Muscle of leg (tissue), 11 donors: ENCODE data around the gene ARPC1A. TPM values are rescaled to one million over a fixed set of nuclear protein-coding genes. Genes with fewer than 3 reads are reported as not detected.

Experiments
- DNase-seq: peaks from one replicate; pipeline ENCODE4 v3.0.0; 2013
- H3K27ac ChIP-seq: one replicate; pipeline ENCODE4 v1.5.1; 2013; ENCODE audit warnings: mild to moderate bottlenecking, low read length, control low read depth
- H3K27me3 ChIP-seq: one replicate; pipeline ENCODE4 v1.6.1; 2013; ENCODE audit warnings: low read length; ENCODE audit not compliant: control insufficient read depth, insufficient read depth
- H3K36me3 ChIP-seq: one replicate; pipeline ENCODE4 v1.6.1; 2013; ENCODE audit warnings: low read length; ENCODE audit not compliant: control insufficient read depth, insufficient read depth
- H3K4me1 ChIP-seq: one replicate; pipeline ENCODE4 v1.6.1; 2013; ENCODE audit warnings: low read length; ENCODE audit not compliant: control insufficient read depth, insufficient read depth
- H3K4me3 ChIP-seq: one replicate; pipeline ENCODE4 v1.5.1; 2013; ENCODE audit warnings: low read length, control low read depth
- H3K9me3 ChIP-seq: replicated peaks from 2 replicates; pipeline ENCODE4 v1.6.1; 2013; ENCODE audit warnings: low read depth, low read length; ENCODE audit not compliant: control insufficient read depth
- WGBS: methylation state at CpG from one replicate; pipeline ENCODE4 v1.1.5; 2013; ENCODE audit warnings: missing lambda C conversion rate; ENCODE audit not compliant: insufficient coverage; 5-methylcytosine and 5-hydroxymethylcytosine counted together
- polyA plus RNA-seq, 8 donors: library from polyadenylated mRNA; unstranded; fragments of 120-200 nt; gene quantifications; one replicate each; pipeline versions ENCODE4 v1.2.1 to v1.2.3, GENCODE V29; 2013; ENCODE audit warnings: inconsistent platforms in 1 of 8, low replicate concordance in 1 of 8; ENCODE audit not compliant: insufficient read length in 8 of 8, insufficient read depth in 1 of 8
- total RNA-seq: library from RNA; stranded (reverse); fragments of 120-200 nt; gene quantifications from one replicate; pipeline ENCODE4 v1.2.4, GENCODE V29; 2013

Gene ARPC1A
- total and polyA plus RNA-seq, 9 donors, result 54.6 to 90.3 (median 66.5) TPM

GRCh38 chr7:99293167-99293566, 32.5 kb upstream of the ARPC1A start:
- Histone ChIP-seq H3K27me3 (no peaks in the 10 kb centered on the region), H3K36me3 (no peaks in the 10 kb centered on the region), H3K4me3 (no peak overlapping the region), H3K4me1 (no peaks in the 10 kb centered on the region), H3K9me3 (no peaks in the 10 kb centered on the region), H3K27ac (no peak overlapping the region)
- DNase-seq, result no peak
- WGBS, result no CpG with 5 or more reads among the region's 1 CpG

GRCh38 chr7:99293650-99294049, 32.0 kb upstream of the ARPC1A start:
- Histone ChIP-seq H3K4me3 (no peak overlapping the region), H3K27ac (no peak overlapping the region), H3K9me3 (no peaks in the 10 kb centered on the region), H3K27me3 (no peaks in the 10 kb centered on the region), H3K4me1 (no peaks in the 10 kb centered on the region), H3K36me3 (no peaks in the 10 kb centered on the region)
- 100% methylated on average over 2 of the region's 4 CpGs for WGBS
- no peak for DNase-seq

GRCh38 chr7:99296471-99296870, 29.2 kb upstream of the ARPC1A start:
- Histone ChIP-seq H3K27ac (no peak overlapping the region), H3K4me1 (no peaks in the 10 kb centered on the region), H3K27me3 (no peaks in the 10 kb centered on the region), H3K9me3 (no peaks in the 10 kb centered on the region), H3K4me3 (no peak overlapping the region), H3K36me3 (no peaks in the 10 kb centered on the region)
- WGBS, result 88% methylated on average over 3 of the region's 5 CpGs
- no peak for DNase-seq

- H3K36me3 ChIP-seq, result no peaks in the 10 kb centered on the region
Observed at GRCh38 chr7:99301496-99301895, 24.2 kb upstream of the ARPC1A start.

GRCh38 chr7:99305473-99306260, 20.0 kb upstream of the ARPC1A start:
- Histone ChIP-seq H3K4me3 (no peak overlapping the region), H3K4me1 (no peaks in the 10 kb centered on the region), H3K36me3 (no peaks in the 10 kb centered on the region), H3K9me3 (peaks cover 3% of the 10 kb centered on the region), H3K27ac (no peak overlapping the region), H3K27me3 (no peaks in the 10 kb centered on the region)
- 77% methylated on average over 12 of the region's 16 CpGs for WGBS
- DNase-seq, result no peak

More at GRCh38 chr7:99301496-99301895, 24.2 kb upstream of the ARPC1A start:
- H3K9me3 ChIP-seq, result no peaks in the 10 kb centered on the region
- no peak for DNase-seq
- no peaks in the 10 kb centered on the region for H3K4me1 ChIP-seq
- 83% methylated on average over 17 of the region's 19 CpGs for WGBS
- H3K4me3 ChIP-seq, result no peak overlapping the region
- no peak overlapping the region for H3K27ac ChIP-seq
- no peaks in the 10 kb centered on the region for H3K27me3 ChIP-seq

GRCh38 chr7:99308461-99309074, 17.1 kb upstream of the ARPC1A start:
- no peak for DNase-seq
- peaks cover 3% of the 10 kb centered on the region for H3K9me3 ChIP-seq
- WGBS, result 100% methylated on average over 4 of the region's 7 CpGs

GRCh38 chr7:99309111-99309510, 16.6 kb upstream of the ARPC1A start:
- peaks cover 3% of the 10 kb centered on the region for H3K9me3 ChIP-seq
- no peak overlapping the region for H3K27ac ChIP-seq
- no peak for DNase-seq
- 78% methylated on average over 5 of the region's 7 CpGs for WGBS
- no peaks in the 10 kb centered on the region for H3K4me1 ChIP-seq
- peaks cover 2% of the 10 kb centered on the region for H3K27me3 ChIP-seq
- H3K4me3 ChIP-seq, result no peak overlapping the region
- no peaks in the 10 kb centered on the region for H3K36me3 ChIP-seq

More at GRCh38 chr7:99308461-99309074, 17.1 kb upstream of the ARPC1A start:
- Histone ChIP-seq H3K4me1 (no peaks in the 10 kb centered on the region), H3K27ac (no peak overlapping the region), H3K36me3 (no peaks in the 10 kb centered on the region), H3K27me3 (peaks cover 2% of the 10 kb centered on the region), H3K4me3 (no peak overlapping the region)

GRCh38 chr7:99310004-99310403, 15.7 kb upstream of the ARPC1A start:
- H3K9me3 ChIP-seq, result peaks cover 3% of the 10 kb centered on the region
- DNase-seq, result no peak
- peaks cover 2% of the 10 kb centered on the region for H3K27me3 ChIP-seq
- H3K4me1 ChIP-seq, result no peaks in the 10 kb centered on the region
- no peak overlapping the region for H3K27ac ChIP-seq
- no CpG with 5 or more reads among the region's 4 CpGs for WGBS
- H3K4me3 ChIP-seq, result no peak overlapping the region
- no peaks in the 10 kb centered on the region for H3K36me3 ChIP-seq

- DNase-seq, result no peak
- WGBS, result 95% methylated on average over 7 of the region's 9 CpGs
- H3K27me3 ChIP-seq, result peaks cover 2% of the 10 kb centered on the region
- H3K4me3 ChIP-seq, result no peak overlapping the region
- no peaks in the 10 kb centered on the region for H3K36me3 ChIP-seq
- no peak overlapping the region for H3K27ac ChIP-seq
- H3K4me1 ChIP-seq, result no peaks in the 10 kb centered on the region
- H3K9me3 ChIP-seq, result peaks cover 3% of the 10 kb centered on the region
Observed at GRCh38 chr7:99311702-99312101, 14.0 kb upstream of the ARPC1A start.

- Histone ChIP-seq H3K9me3 (peaks cover 3% of the 10 kb centered on the region), H3K27ac (no peak overlapping the region), H3K4me1 (no peaks in the 10 kb centered on the region), H3K27me3 (peaks cover 2% of the 10 kb centered on the region), H3K4me3 (no peak overlapping the region), H3K36me3 (no peaks in the 10 kb centered on the region)
- peak; percentile 57 for DNase-seq
- WGBS, result 42% methylated on average over 9 of the region's 16 CpGs
Observed at GRCh38 chr7:99312316-99313203, 13.1 kb upstream of the ARPC1A start.
